Stimulated activated CD4-positive, alpha-beta T cell treated with anti-CD3 and anti-CD28 coated beads, Interleukin-1b, Interleukin-23, amount 100 ng/mL, for 24 hours (primary cell): Measurements from ENCODE around the gene SLC38A8.
A peak's percentile ranks its signal among the peaks of the same experiment; 100 is the strongest.

Experiments
- DNase-seq, 4 experiments: peaks; one replicate each; pipeline ENCODE4 v3.0.0-alpha.2; 2020; ENCODE audit warnings: low read depth in 4 of 4, low spot score in 1 of 4

Gene SLC38A8

GRCh38 chr16:84032458-84033178 is 10.0 kb downstream of the SLC38A8 start:
- no peak for DNase-seq

GRCh38 chr16:84031556-84031955 is 11.0 kb downstream of the SLC38A8 start:
- no peak for DNase-seq

- DNase-seq: no peak
Observed at GRCh38 chr16:84029297-84030047, 13.1 kb downstream of the SLC38A8 start.

- no peak for DNase-seq
Observed at GRCh38 chr16:84027625-84028024, 15.0 kb downstream of the SLC38A8 start.

GRCh38 chr16:84026606-84027005 is 16.0 kb downstream of the SLC38A8 start:
- no peak for DNase-seq

- DNase-seq: no peak
Observed at GRCh38 chr16:84024854-84025253, 17.7 kb downstream of the SLC38A8 start.

- no peak for DNase-seq
Observed at GRCh38 chr16:84022644-84023043, 20.0 kb downstream of the SLC38A8 start.

- DNase-seq: no peak
Observed at GRCh38 chr16:84021488-84021887, 21.1 kb downstream of the SLC38A8 start.

- DNase-seq: no peak
Observed at GRCh38 chr16:84020353-84020752, 22.2 kb downstream of the SLC38A8 start.

- DNase-seq: no peak
Observed at GRCh38 chr16:84018710-84019109, 23.9 kb downstream of the SLC38A8 start.

GRCh38 chr16:84016477-84016876 is 26.1 kb downstream of the SLC38A8 start:
- DNase-seq: no peak

GRCh38 chr16:84015399-84015798 is 27.2 kb downstream of the SLC38A8 start:
- no peak for DNase-seq

GRCh38 chr16:84014570-84015327 is 27.8 kb downstream of the SLC38A8 start:
- DNase-seq: no peak

GRCh38 chr16:84013787-84014569 is 28.6 kb downstream of the SLC38A8 start:
- peak in 2 of 4 experiments; percentile 32 to 53 for DNase-seq

- DNase-seq: no peak
Observed at GRCh38 chr16:84009282-84009681, 33.3 kb downstream of the SLC38A8 start.

- no peak for DNase-seq
Observed at GRCh38 chr16:84007965-84008364, 34.6 kb downstream of the SLC38A8 start.

GRCh38 chr16:84007520-84007919 is 35.1 kb downstream of the SLC38A8 start:
- no peak for DNase-seq

GRCh38 chr16:84005391-84005790 is 37.2 kb downstream of the SLC38A8 start:
- DNase-seq: no peak

- no peak for DNase-seq
Observed at GRCh38 chr16:84004442-84004841, 38.2 kb downstream of the SLC38A8 start.

- DNase-seq: no peak
Observed at GRCh38 chr16:84003038-84003437, 39.6 kb downstream of the SLC38A8 start.

- no peak for DNase-seq
Observed at GRCh38 chr16:84001726-84002125, 40.9 kb downstream of the SLC38A8 start.
